GM21576 (cell line): Measurements from ENCODE around the gene RNLS.

Source experiments
- ATAC-seq: cut with Tn5 transposase; IDR thresholded peaks from one replicate; pipeline ENCODE4 v1.9.1; 2021; ENCODE audit warnings: mild to moderate bottlenecking, moderate library complexity; ENCODE audit not compliant: unreplicated experiment

RNLS gene

GRCh38 chr10:88437411-88437810 lies 145.7 kb downstream of the RNLS start:
- ATAC-seq = no peak

GRCh38 chr10:88433565-88434186 lies 149.4 kb downstream of the RNLS start:
- ATAC-seq = no peak

- no peak for ATAC-seq
These were observed 152.0 kb downstream of the RNLS start for GRCh38 chr10:88431103-88431502.

- no peak for ATAC-seq
These were observed 154.1 kb downstream of the RNLS start for GRCh38 chr10:88428976-88429375.

GRCh38 chr10:88428442-88428841 lies 154.7 kb downstream of the RNLS start:
- no peak for ATAC-seq

GRCh38 chr10:88427024-88427423 lies 156.1 kb downstream of the RNLS start:
- no peak for ATAC-seq

GRCh38 chr10:88424881-88425280 lies 158.2 kb downstream of the RNLS start:
- ATAC-seq = no peak

- ATAC-seq = no peak
These were observed 159.4 kb downstream of the RNLS start for GRCh38 chr10:88423732-88424131.

- no peak for ATAC-seq
These were observed 161.5 kb downstream of the RNLS start for GRCh38 chr10:88421590-88421989.

GRCh38 chr10:88418871-88419270 lies 164.2 kb downstream of the RNLS start:
- ATAC-seq = no peak

- ATAC-seq = no peak
These were observed 165.6 kb downstream of the RNLS start for GRCh38 chr10:88417387-88418030.

- no peak for ATAC-seq
These were observed 166.3 kb downstream of the RNLS start for GRCh38 chr10:88416801-88417200.

GRCh38 chr10:88415533-88416130 lies 167.5 kb downstream of the RNLS start:
- ATAC-seq = no peak

GRCh38 chr10:88413412-88413811 lies 169.7 kb downstream of the RNLS start:
- no peak for ATAC-seq

GRCh38 chr10:88411772-88412349 lies 171.3 kb downstream of the RNLS start:
- no peak for ATAC-seq

- no peak for ATAC-seq
These were observed 173.3 kb downstream of the RNLS start for GRCh38 chr10:88409824-88410223.

GRCh38 chr10:88409236-88409635 lies 173.9 kb downstream of the RNLS start:
- peak; percentile 52 for ATAC-seq

- ATAC-seq = no peak
These were observed 175.0 kb downstream of the RNLS start for GRCh38 chr10:88408096-88408495.

- ATAC-seq = no peak
These were observed 179.0 kb downstream of the RNLS start for GRCh38 chr10:88404133-88404532.

GRCh38 chr10:88401671-88402347 lies 181.3 kb downstream of the RNLS start:
- no peak for ATAC-seq

- ATAC-seq = no peak
These were observed 183.9 kb downstream of the RNLS start for GRCh38 chr10:88399240-88399639.

- ATAC-seq = no peak
These were observed 187.4 kb downstream of the RNLS start for GRCh38 chr10:88395677-88396076.
